Trophoblast cell (in vitro differentiated cells and primary cell): Measurements from ENCODE around the gene SECTM1.
"Not testable (repeated sequence)": the region's sequence is repeated elsewhere in the genome, so short reads cannot be mapped to it uniquely, and the experiment has no call there.

ENCODE experiments used
- DNase-seq, 2 donors: peaks; one replicate each; pipeline ENCODE4 v3.0.0-alpha.2; 2016
- H2AFZ ChIP-seq: 2 replicates; pipeline ENCODE4 v1.6.1; 2013; ENCODE audit warnings: low read length, moderate library complexity, mild to moderate bottlenecking; ENCODE audit not compliant: insufficient read depth, poor library complexity
- H2AK5ac ChIP-seq: 2 replicates; pipeline ENCODE4 v1.6.1; 2013; ENCODE audit warnings: mild to moderate bottlenecking, low read length
- H2BK120ac ChIP-seq: 2 replicates; pipeline ENCODE4 v1.6.1; 2013; ENCODE audit warnings: low read length, mild to moderate bottlenecking, moderate library complexity; ENCODE audit not compliant: insufficient read depth, poor library complexity
- H2BK12ac ChIP-seq: 2 replicates; pipeline ENCODE4 v1.6.1; 2013; ENCODE audit warnings: mild to moderate bottlenecking, low read length, moderate library complexity
- H2BK5ac ChIP-seq: 2 replicates; pipeline ENCODE4 v1.6.1; 2013; ENCODE audit warnings: low read length, low read depth, moderate library complexity, mild to moderate bottlenecking; ENCODE audit not compliant: poor library complexity
- H3K14ac ChIP-seq: 2 replicates; pipeline ENCODE4 v1.6.1; 2013; ENCODE audit warnings: mild to moderate bottlenecking, low read length
- H3K18ac ChIP-seq: 2 replicates; pipeline ENCODE4 v1.6.1; 2013; ENCODE audit warnings: mild to moderate bottlenecking, low read length
- H3K23ac ChIP-seq: 2 replicates; pipeline ENCODE4 v1.6.1; 2013; ENCODE audit warnings: low read length
- H3K27ac ChIP-seq: 2 replicates; pipeline ENCODE4 v1.5.1; 2013; ENCODE audit warnings: low read depth, mild to moderate bottlenecking, inconsistent platforms, low read length, moderate library complexity
- H3K27me3 ChIP-seq: 2 replicates; pipeline ENCODE4 v1.6.1; 2013; ENCODE audit warnings: inconsistent platforms, mild to moderate bottlenecking, low read length, moderate library complexity; ENCODE audit not compliant: insufficient read depth
- H3K36me3 ChIP-seq, 2 experiments: 1 replicate in 1 of 2; 2 replicates in 1 of 2; pipeline ENCODE4 v1.6.1; 2013; ENCODE audit warnings: low read length in 2 of 2, mild to moderate bottlenecking in 2 of 2, moderate library complexity in 1 of 2; ENCODE audit not compliant: insufficient read depth in 2 of 2, control insufficient read depth in 1 of 2
- H3K4ac ChIP-seq: 2 replicates; pipeline ENCODE4 v1.6.1; 2013; ENCODE audit warnings: low read depth, mild to moderate bottlenecking, low read length, moderate library complexity
- H3K4me1 ChIP-seq, 2 experiments: 1 replicate in 1 of 2; 2 replicates in 1 of 2; pipeline ENCODE4 v1.6.1; 2013; ENCODE audit warnings: low read length in 2 of 2, mild to moderate bottlenecking in 2 of 2, moderate library complexity in 1 of 2; ENCODE audit not compliant: insufficient read depth in 2 of 2, control insufficient read depth in 1 of 2
- H3K4me2 ChIP-seq: 2 replicates; pipeline ENCODE4 v1.6.1; 2013; ENCODE audit warnings: inconsistent platforms, mild to moderate bottlenecking, low read length, moderate library complexity
- H3K4me3 ChIP-seq: 2 replicates; pipeline ENCODE4 v1.5.1; 2013; ENCODE audit warnings: mild to moderate bottlenecking, low read depth, low read length, inconsistent platforms
- H3K79me1 ChIP-seq: one replicate; pipeline ENCODE4 v1.6.1; 2013; ENCODE audit warnings: low read length
- H3K79me2 ChIP-seq: 2 replicates; pipeline ENCODE4 v1.6.1; 2013; ENCODE audit warnings: low read length, mild to moderate bottlenecking; ENCODE audit not compliant: control insufficient read depth, insufficient read depth, poor library complexity
- H3K9ac ChIP-seq: 2 replicates; pipeline ENCODE4 v1.6.1; 2013; ENCODE audit warnings: mild to moderate bottlenecking, low read length
- H3K9me3 ChIP-seq: 2 replicates; pipeline ENCODE4 v1.6.1; 2013; ENCODE audit warnings: low read depth, mild to moderate bottlenecking, control low read depth, inconsistent platforms, low read length; ENCODE audit not compliant: insufficient read depth
- H4K12ac ChIP-seq: 2 replicates; pipeline ENCODE4 v1.6.1; 2013; ENCODE audit warnings: low read depth, mild to moderate bottlenecking, low read length, moderate library complexity
- H4K8ac ChIP-seq: 2 replicates; pipeline ENCODE4 v1.6.1; 2013; ENCODE audit warnings: low read depth, mild to moderate bottlenecking, low read length, moderate library complexity
- H4K91ac ChIP-seq: one replicate; pipeline ENCODE4 v1.6.1; 2013; ENCODE audit warnings: low read depth, mild to moderate bottlenecking, low read length, moderate library complexity
- WGBS: extraction: QIAGEN DNeasy Blood & Tissue Kit; methylation state at CpG from one replicate; pipeline ENCODE4 v1.1.7; 2013; ENCODE audit warnings: missing lambda C conversion rate; ENCODE audit not compliant: insufficient read length, insufficient coverage; ENCODE audit errors: extremely low coverage; 5-methylcytosine and 5-hydroxymethylcytosine counted together

SECTM1 gene

GRCh38 chr17:82361885-82362633 lies 28.5 kb upstream of the SECTM1 start:
- Histone ChIP-seq H3K79me1 (no peaks in the 10 kb centered on the region), H4K8ac (no peak overlapping the region), H3K9me3 (no peaks in the 10 kb centered on the region), H2BK5ac (no peak overlapping the region), H2BK12ac (no peak overlapping the region), H3K18ac (no peak overlapping the region), H3K4me3 (no peak overlapping the region), H3K27me3 (no peaks in the 10 kb centered on the region), H3K4me2 (no peak overlapping the region), H3K14ac (no peak overlapping the region), H2AFZ (no peak overlapping the region), H4K91ac (no peak overlapping the region), H3K23ac (no peak overlapping the region), H3K79me2 (no peaks in the 10 kb centered on the region), H3K27ac (no peak overlapping the region), H3K36me3 (no peaks in the 10 kb centered on the region), H4K12ac (no peak overlapping the region), H3K4ac (no peak overlapping the region), H3K4me1 (no peaks in the 10 kb centered on the region), H3K9ac (no peak overlapping the region), H2BK120ac (no peak overlapping the region), H2AK5ac (no peak overlapping the region)
- no peak for DNase-seq
- no CpG with 5 or more reads among the region's 6 CpGs for WGBS

GRCh38 chr17:82359451-82360074 lies 26.0 kb upstream of the SECTM1 start:
- not testable (repeated sequence) for H4K12ac ChIP-seq, H2AFZ ChIP-seq, H3K27ac ChIP-seq, H3K14ac ChIP-seq, DNase-seq, H4K91ac ChIP-seq, H3K4me2 ChIP-seq, H4K8ac ChIP-seq, H3K18ac ChIP-seq, H3K4me3 ChIP-seq, H2AK5ac ChIP-seq, H2BK5ac ChIP-seq, H3K23ac ChIP-seq, H3K36me3 ChIP-seq, H3K4me1 ChIP-seq, H3K9me3 ChIP-seq, H3K27me3 ChIP-seq, H3K9ac ChIP-seq, H3K79me1 ChIP-seq, H2BK120ac ChIP-seq, H2BK12ac ChIP-seq, H3K4ac ChIP-seq, H3K79me2 ChIP-seq
- no CpG with 5 or more reads among the region's 1 CpG for WGBS

DNA sequence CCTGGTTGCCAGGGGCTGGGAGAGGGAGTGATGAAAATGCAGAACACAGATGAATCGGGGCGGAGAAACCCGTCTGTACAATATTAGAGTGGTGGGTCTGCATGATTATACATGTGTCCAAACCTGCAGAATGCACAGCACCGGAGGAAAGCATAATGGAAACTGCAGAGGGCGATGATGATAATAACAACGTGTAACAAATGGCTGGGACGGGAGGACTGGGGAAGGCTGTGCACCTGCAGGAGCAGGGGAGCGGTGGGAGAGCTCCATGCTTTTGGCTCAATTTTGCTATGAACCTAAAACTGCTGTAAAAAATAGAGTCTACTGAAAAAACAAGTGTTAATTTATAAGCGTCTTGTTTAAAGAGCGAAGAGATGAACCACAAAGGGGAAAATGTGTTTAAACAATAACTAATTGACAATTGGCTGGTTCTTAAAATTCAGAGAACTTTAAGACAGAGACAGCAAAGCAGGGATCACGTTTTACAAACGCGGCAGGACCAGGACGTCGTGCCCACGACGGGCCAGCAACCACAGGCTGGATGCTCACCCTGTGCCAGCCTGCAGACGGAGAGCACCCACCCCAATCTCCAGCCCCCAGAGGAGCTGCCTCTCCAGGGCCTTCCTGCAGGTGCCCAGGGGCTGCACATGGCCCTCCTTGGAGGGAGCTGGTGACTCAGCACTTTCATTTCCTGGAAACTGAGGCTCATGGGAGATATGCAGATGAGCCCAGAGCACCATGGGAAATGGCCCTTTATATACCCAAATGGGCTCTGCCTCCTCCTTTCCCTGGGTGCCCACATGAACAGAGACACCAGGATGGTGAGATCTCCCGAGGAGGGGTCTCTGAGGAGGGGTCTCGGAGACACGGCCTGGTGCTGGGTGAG lies 25.1 kb upstream of the SECTM1 start, which contains the start of gene TEX19:
Gene TEX19, plus strand, starts transcription at position 783 of the 886 bp plus-strand sequence. CDS start 2,904 bp downstream, outside the sequence.
- H3K18ac ChIP-seq, result no peak within 1 kb of the TSS
- DNase-seq, result no peak
- H3K4me2 ChIP-seq, result no peak within 1 kb of the TSS
- peak within 1 kb of the TSS; percentile 11 for H4K12ac ChIP-seq
- H2BK12ac ChIP-seq, result no peak within 1 kb of the TSS
- H3K79me2 ChIP-seq, result peaks cover 2% of the 10 kb centered on the region
- H3K27me3 ChIP-seq, result no peaks in the 10 kb centered on the region
- H2BK120ac ChIP-seq, result no peak within 1 kb of the TSS
- H3K4ac ChIP-seq, result no peak within 1 kb of the TSS
- H2AFZ ChIP-seq, result no peak within 1 kb of the TSS
- no peak within 1 kb of the TSS for H2BK5ac ChIP-seq
- no peak within 1 kb of the TSS for H3K23ac ChIP-seq
- no peak within 1 kb of the TSS for H3K14ac ChIP-seq
- H3K9me3 ChIP-seq, result no peaks in the 10 kb centered on the region
- H3K79me1 ChIP-seq, result no peaks in the 10 kb centered on the region
- no peak within 1 kb of the TSS for H2AK5ac ChIP-seq
- no peak within 1 kb of the TSS for H3K9ac ChIP-seq
- H3K4me1 ChIP-seq, result peaks cover 5 to 6% of the 10 kb centered on the region in 2 experiments
- no peak within 1 kb of the TSS for H4K8ac ChIP-seq
- no peaks in the 10 kb centered on the region for H3K36me3 ChIP-seq
- no peak within 1 kb of the TSS for H3K27ac ChIP-seq
- no CpG with 5 or more reads among the region's 21 CpGs for WGBS
- H3K4me3 ChIP-seq, result no peak within 1 kb of the TSS
- H4K91ac ChIP-seq, result no peak within 1 kb of the TSS

DNA sequence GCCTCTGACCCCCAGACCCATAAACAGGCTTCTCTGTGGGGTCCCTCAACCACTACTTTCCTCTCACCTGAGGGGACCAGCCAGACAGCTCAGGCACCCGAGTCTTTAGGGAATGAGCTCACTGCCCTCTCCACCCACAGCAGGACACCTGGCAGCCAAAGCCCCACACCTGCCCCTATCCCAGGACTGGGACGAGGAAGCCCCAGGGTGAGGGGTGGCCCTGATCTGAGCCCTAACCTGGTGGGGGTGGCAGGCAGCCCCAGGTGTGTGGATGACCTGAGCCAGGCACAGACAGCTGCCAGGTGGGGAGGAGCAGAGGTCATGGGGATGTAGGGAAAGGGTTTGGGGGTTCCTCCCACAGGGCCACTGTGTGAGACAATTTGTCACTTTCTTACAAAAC lies 23.8 kb upstream of the SECTM1 start:
- Histone ChIP-seq H2AFZ (no peak overlapping the region), H2AK5ac (peak overlapping the region; percentile 5), H3K4me1 (peaks cover 5 to 6% of the 10 kb centered on the region in 2 experiments), H3K18ac (no peak overlapping the region), H3K4ac (no peak overlapping the region), H3K23ac (no peak overlapping the region), H4K91ac (no peak overlapping the region), H3K4me3 (no peak overlapping the region), H4K8ac (no peak overlapping the region), H2BK5ac (no peak overlapping the region), H4K12ac (no peak overlapping the region), H3K9ac (no peak overlapping the region), H3K27me3 (no peaks in the 10 kb centered on the region), H3K27ac (no peak overlapping the region), H2BK12ac (no peak overlapping the region), H3K36me3 (no peaks in the 10 kb centered on the region), H2BK120ac (no peak overlapping the region), H3K79me1 (no peaks in the 10 kb centered on the region), H3K9me3 (no peaks in the 10 kb centered on the region), H3K4me2 (no peak overlapping the region), H3K14ac (no peak overlapping the region), H3K79me2 (peaks cover 2% of the 10 kb centered on the region)
- DNase-seq, result no peak
- no CpG with 5 or more reads among the region's 2 CpGs for WGBS
